NCI-H2107 treated with DMSO at 0.1 percent for 48 hours (cell line): ENCODE measurements around the gene SOHLH2.
A peak's percentile ranks its signal among the peaks of the same experiment; 100 is the strongest.

Experiments
- DNase-seq: peaks from one replicate; lab custom pipeline; 2025; ENCODE audit not compliant: unreplicated experiment; lab: John Stamatoyannopoulos, UW

The SOHLH2 gene

DNA sequence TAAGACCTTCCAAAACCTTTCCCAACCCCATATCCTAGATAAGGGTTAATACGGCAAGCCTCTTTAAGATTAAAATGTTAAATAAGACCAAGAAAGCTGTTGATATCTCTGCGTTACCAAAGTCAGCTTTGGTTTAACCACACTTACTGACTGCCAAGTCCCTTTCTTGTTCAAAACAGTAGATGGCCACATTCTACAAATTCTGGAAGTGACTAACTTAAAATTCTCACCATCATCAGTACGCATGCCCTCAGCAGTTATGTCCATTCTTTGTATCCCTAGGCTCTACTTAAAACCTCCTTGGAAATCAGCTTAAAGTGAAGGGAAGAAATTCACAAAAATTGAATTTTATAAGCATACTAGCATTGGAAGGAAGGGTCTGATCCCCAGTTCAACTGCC lies 23.6 kb downstream of the SOHLH2 start:
- no peak for DNase-seq

GRCh38 chr13:36188441-36188840 lies 25.9 kb downstream of the SOHLH2 start:
- no peak for DNase-seq

- DNase-seq: no peak
Observed at GRCh38 chr13:36183901-36184300, 30.5 kb downstream of the SOHLH2 start.

GRCh38 chr13:36175621-36176020 lies 38.7 kb downstream of the SOHLH2 start:
- DNase-seq: no peak

DNA sequence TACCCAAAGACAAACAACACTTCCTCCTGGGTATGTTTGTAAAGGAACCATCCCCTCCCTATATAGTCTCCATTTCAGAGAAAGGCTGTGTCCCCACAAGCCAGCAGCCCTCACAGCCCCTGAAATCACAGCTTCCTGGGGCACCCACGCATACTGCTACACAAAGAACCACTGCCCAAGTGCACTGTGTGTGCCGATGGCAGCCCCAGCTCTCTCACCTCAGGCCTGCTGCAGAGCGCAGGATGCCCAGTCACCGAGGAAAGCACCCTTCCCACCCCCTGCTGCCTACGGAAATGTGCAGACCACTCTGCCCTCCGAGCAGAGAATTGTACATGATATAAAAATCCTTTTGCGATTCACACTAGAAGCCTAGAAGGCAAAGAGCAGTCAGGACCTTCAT lies 39.4 kb downstream of the SOHLH2 start:
- DNase-seq: no peak

DNA sequence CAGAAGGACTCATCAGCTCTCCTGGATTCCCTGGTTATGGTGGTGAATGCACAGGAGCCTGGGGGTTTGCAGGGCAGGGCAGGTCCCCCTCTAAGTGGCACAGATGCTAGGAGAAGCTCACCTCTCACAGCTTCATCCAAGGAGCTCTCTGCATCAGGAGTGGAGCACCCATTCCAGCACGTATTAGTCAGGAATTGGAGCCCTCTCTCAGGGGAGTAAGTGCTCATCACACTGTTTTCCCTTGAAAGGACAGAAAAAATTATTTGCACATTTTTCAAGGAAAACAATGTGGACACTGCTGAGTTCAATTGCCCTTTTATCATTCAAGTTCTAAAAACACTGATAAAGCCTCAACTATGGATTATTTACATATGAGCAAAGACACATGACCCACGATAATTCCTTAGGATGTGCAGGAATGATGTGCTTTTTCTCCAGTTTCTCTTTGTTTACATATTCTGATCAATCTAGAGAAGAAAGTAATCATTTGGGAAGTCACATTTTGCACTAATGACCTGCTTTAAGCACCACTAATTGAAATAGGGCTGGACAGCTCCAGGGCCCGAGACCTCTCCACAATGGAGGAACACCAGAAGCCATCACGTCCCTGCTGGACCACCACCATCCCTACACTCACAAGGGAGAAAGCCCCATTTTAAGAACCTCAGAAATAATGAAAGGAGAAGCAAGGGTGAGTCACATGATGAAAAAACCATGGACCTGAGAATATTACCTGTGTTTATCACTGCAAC lies 40.6 kb downstream of the SOHLH2 start:
- DNase-seq: no peak

- no peak for DNase-seq
Observed at GRCh38 chr13:36166046-36166445, 48.3 kb downstream of the SOHLH2 start.

DNA sequence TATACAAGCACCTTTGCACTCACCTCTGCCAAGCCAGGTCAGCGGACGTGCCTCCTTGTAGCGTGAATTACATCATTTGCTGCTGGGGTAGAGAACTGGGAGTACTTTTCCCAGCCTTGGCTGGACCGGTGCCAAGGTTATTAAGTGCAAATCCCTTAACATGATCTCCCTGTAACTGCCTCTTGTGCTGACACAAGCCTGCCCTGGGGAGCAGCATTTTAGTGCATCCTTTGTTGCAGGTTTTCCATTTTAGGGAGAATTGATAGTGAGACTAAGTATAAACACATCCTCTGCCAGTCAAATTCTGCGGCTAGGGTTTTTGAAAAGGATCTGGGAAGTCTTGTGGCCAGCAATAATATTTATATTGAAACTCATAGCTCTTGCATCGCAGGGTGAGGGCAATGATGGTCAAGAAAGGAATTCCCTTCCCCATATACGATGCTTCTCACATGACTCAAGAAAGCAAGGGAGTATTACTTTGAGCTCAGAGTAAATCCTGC lies 50.5 kb downstream of the SOHLH2 start:
- peak; percentile 58 for DNase-seq

DNA sequence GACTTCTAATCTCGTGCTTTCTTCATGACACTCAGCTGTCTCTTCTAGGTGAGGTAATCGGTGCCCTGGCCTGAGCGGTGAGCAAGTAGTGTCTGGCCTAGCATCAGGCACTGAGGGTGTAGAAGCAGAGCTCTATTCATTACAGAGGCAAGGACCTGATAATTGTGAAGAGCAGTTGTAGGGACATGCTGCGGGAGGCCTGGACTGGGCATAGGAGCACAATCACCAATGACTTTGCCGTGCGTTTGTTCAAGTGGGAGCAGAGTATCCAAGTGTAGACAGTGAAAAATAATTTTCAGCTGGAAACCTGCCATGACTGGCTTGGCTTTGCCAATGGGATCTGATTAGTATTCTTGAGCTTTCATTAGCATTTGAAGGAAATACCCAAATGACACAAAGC lies 51.1 kb downstream of the SOHLH2 start:
- no peak for DNase-seq

GRCh38 chr13:36160297-36160696 lies 54.1 kb downstream of the SOHLH2 start:
- DNase-seq: no peak

DNA sequence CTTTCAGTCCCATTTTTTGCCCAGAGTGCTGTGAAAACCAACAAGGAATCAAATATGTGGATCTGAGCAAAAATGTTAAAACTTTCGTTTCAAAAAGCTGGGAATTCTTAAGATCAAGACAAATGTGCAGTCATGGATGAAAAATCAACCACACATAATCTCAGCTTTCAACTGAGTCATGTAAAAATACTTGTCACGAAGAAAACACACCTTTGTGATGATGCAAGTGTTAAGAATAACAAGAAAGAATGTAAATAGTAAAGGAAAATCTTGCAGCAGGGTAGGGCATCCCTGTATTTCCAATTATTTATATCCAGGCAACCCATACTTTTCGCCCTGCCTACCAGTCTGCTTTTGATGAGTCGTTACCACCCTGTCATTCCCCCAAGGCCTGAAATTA lies 55.7 kb downstream of the SOHLH2 start:
- no peak for DNase-seq

- DNase-seq: no peak
Observed at GRCh38 chr13:36157480-36157879, 56.9 kb downstream of the SOHLH2 start.

GRCh38 chr13:36154567-36155291 lies 59.6 kb downstream of the SOHLH2 start:
- DNase-seq: no peak

GRCh38 chr13:36151591-36151990 lies 62.8 kb downstream of the SOHLH2 start:
- no peak for DNase-seq

DNA sequence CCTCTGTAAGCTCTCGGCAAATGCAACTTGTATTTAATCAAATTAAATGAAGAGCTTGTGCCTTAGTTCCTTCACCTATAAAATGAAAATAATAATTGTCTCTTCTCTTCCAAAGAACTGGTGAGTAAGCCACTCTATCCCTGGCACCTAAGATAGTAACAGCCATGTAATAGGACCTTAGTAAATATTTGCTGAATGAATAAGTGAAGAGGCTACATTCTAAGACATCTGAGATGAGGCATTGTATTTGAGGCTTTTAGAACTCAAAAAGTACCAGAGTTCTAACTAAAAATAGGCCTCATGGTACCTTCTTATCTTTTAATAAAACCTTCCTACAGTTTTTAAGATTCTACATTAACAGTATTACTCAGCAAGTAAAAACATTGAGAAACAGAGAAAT lies 65.9 kb downstream of the SOHLH2 start:
- DNase-seq: no peak

GRCh38 chr13:36147330-36147729 lies 67.0 kb downstream of the SOHLH2 start:
- DNase-seq: no peak

DNA sequence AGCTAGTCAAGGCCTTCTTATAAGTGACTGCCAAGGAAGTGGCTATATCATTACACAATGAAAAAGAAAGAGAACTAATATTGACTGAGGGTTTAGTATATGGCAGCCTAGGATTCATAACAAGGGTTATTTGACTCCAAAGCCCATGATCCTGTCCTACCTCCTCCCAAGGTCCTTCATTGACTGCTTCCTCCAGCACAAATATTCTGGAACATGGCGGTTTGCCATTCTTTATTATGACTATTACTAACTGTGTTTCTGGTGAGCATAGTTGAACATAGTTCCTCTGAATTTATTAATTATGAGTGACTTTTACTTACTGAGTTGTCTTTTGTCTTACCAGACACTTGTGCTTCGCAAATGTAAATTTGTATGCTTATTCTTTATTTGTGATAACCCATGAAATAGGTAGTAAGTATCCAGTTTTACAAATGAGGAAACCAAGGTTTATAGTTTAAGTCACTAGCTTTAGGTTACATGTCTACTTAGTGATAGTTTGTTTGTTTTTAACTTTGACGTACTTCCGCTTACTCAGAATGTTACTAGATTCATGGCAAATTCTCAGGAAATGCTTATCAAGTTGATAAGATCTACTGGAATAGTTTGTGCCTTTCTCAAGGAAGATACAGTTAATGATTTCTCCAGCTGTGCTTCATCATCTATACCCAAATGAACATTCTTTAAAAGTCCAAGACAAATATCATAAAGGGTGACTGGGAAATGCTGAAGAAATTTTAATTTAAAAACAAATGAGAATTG lies 67.7 kb downstream of the SOHLH2 start:
- DNase-seq: no peak

- no peak for DNase-seq
Observed at GRCh38 chr13:36143738-36144137, 70.6 kb downstream of the SOHLH2 start.

DNA sequence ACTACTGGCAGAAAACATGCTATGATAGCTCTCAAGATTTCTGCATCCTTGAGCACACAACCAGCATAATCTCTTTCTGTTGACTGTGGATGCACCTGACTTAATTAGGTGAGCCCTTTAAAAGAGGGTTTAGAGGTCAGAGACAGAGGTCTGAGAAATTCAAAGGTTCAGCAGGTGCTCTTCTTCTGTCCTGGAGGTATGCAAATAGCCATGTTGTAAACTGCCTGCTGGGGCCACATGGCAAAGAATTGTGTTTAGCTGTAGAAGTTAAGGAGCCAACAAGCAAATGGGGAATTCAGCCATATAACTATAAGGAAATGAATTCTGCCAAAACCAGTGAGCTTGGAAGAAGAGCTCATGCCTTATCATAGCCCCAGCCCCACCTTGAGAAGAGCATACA lies 71.6 kb downstream of the SOHLH2 start:
- no peak for DNase-seq

GRCh38 chr13:36135876-36136275 lies 78.5 kb downstream of the SOHLH2 start:
- DNase-seq: no peak

- no peak for DNase-seq
Observed at GRCh38 chr13:36134632-36135031, 79.7 kb downstream of the SOHLH2 start.
